ENCODE data around the gene RALGAPA1. TPM values are rescaled to one million over a fixed set of nuclear protein-coding genes. Genes with fewer than 3 reads are reported as not detected.
"Not testable (repeated sequence)": the region's sequence is repeated elsewhere in the genome, so short reads cannot be mapped to it uniquely, and the experiment has no call there.

The RALGAPA1 gene
- total and polyA plus RNA-seq, 2 donors (not counting 1 experiment from before 2014, with no cell fraction given), result 17.3 to 94.0 TPM

DNA sequence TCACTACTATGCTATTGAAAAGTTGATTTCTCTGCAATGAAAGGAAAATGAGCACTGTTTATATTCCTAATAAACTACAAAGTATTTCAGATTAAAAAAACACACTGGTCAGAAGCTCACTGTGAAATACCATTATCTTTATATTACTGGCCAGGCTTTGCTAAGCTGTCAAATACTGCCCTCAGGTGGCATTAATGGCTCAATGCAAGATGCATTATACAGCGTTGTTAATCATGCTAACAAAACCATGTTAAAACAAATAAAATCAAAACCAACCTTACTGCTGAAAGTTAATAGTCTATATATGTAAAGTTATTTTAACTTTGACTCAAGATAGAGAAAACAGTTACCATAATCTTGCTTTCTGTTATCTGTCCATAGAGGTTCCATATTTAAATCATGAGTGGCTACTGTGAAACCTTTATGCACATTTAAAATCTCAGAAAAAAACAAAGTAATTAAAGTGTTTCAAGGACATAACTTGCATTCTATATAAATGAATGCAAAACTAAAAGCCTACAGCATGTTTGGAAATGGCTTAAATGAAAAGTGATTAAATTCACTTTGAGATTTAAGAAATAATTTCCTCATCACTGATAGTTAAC lies 121.7 kb downstream of the RALGAPA1 start:
- ATAC-seq (ENCODE audit: low read depth) (peak; percentile 51), DNase-seq (peak; percentile 30)
- no peaks in the 10 kb centered on the region for H3K9me3 ChIP-seq (ENCODE audit: control extremely low read depth in 1 of 3, control insufficient read depth in 2 of 3, insufficient read depth in 1 of 3, low read length in 2 of 3)
- no peak overlapping the region for H3K27ac ChIP-seq (ENCODE audit: low read length in 2 of 2)
- ChIA-PET CTCF (interaction anchor here (0.5 to 3.3 kb wide), 19 partner anchors 9 to 1165 kb away, joined by 3 to 28 read pairs (median 4); no protein-coding TSS in a partner anchor), POLR2A (no interaction called here)
- peaks cover 0 to 33% of the 10 kb centered on the region in 2 experiments for H3K36me3 ChIP-seq (replicated peaks in 1 of 2; ENCODE audit: control extremely low read depth in 1 of 2, control insufficient read depth in 1 of 2, extremely low read depth in 1 of 2, insufficient read depth in 2 of 2, low read length in 1 of 2)
- H3K4me2 ChIP-seq (replicated peaks; ENCODE audit: low read depth, low read length, poor library complexity, severe bottlenecking), result no peak overlapping the region
- peaks cover 6% of the 10 kb centered on the region for H3K4me1 Mint-ChIP-seq
- no peak overlapping the region for H3K27ac Mint-ChIP-seq
- no peaks in the 10 kb centered on the region for H3K27me3 ChIP-seq (replicated peaks in 1 of 4; ENCODE audit: control extremely low read depth in 1 of 4, control insufficient read depth in 3 of 4, insufficient read depth in 4 of 4, low read length in 3 of 4)
- no peak for TF ChIP-seq EZH2 (IDR thresholded peaks at IDR 0.05; ENCODE audit: borderline replicate concordance, insufficient read depth, low read depth, low read length, poor library complexity, severe bottlenecking)
- TF ChIP-seq, protein P1, sequence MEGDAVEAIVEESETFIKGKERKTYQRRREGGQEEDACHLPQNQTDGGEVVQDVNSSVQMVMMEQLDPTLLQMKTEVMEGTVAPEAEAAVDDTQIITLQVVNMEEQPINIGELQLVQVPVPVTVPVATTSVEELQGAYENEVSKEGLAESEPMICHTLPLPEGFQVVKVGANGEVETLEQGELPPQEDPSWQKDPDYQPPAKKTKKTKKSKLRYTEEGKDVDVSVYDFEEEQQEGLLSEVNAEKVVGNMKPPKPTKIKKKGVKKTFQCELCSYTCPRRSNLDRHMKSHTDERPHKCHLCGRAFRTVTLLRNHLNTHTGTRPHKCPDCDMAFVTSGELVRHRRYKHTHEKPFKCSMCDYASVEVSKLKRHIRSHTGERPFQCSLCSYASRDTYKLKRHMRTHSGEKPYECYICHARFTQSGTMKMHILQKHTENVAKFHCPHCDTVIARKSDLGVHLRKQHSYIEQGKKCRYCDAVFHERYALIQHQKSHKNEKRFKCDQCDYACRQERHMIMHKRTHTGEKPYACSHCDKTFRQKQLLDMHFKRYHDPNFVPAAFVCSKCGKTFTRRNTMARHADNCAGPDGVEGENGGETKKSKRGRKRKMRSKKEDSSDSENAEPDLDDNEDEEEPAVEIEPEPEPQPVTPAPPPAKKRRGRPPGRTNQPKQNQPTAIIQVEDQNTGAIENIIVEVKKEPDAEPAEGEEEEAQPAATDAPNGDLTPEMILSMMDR (IDR thresholded peaks at IDR 0.05), result peak; percentile 83
- no CpG with 5 or more reads among the region's 1 CpG for WGBS (ENCODE audit: insufficient coverage)
- no peak overlapping the region for H2AFZ ChIP-seq (ENCODE audit: insufficient read depth, low read depth, low read length, poor library complexity, severe bottlenecking)
- H3K79me2 ChIP-seq (ENCODE audit: control insufficient read depth, insufficient read depth, low read length), result no peaks in the 10 kb centered on the region
- H3K9ac ChIP-seq (ENCODE audit: low read length), result no peak overlapping the region
- intact Hi-C loops (cut with micrococcal nuclease), result loop anchor here (1.0 to 10.0 kb wide), 4 partner anchors 117 to 693 kb away; partner anchors contain the start of gene RALGAPA1
- peaks cover 0 to 3% of the 10 kb centered on the region in 2 donors for H3K4me1 ChIP-seq (ENCODE audit: control insufficient read depth in 2 of 2, insufficient read depth in 2 of 2, low read length in 2 of 2)
- H3K9me3 Mint-ChIP-seq (ENCODE audit: insufficient read depth), result no peaks in the 10 kb centered on the region
- H3K4me3 ChIP-seq (ENCODE audit: control extremely low read depth in 1 of 5, extremely low read depth in 1 of 5, insufficient read depth in 1 of 5, low read depth in 2 of 5, low read length in 4 of 5), result no peak overlapping the region
- H3K4me3 Mint-ChIP-seq, result no peak overlapping the region
- H3K27me3 Mint-ChIP-seq, result no peaks in the 10 kb centered on the region
- no peaks in the 10 kb centered on the region for H4K20me1 ChIP-seq (ENCODE audit: control insufficient read depth, insufficient read depth, low read length, poor library complexity, severe bottlenecking)

DNA sequence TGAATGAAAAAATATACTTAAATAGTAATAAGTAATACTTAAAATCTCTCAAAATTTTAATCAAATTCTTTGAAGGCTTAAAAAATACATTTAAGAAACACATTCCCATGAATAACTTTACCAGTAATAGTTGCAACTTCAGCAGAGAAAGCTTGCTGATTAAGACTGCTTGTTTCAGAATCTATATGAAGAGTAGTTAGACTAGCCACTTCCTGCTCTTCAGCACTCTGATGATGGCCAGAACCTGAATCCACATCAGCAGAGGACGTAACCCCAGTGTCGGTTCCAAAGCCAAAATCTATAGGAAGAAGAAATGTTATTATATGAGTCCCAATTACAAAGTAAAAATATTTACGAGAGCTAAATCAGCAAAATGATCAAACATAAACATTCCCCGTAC lies 125.4 kb downstream of the RALGAPA1 start:
- H3K79me2 ChIP-seq (ENCODE audit: control insufficient read depth, insufficient read depth, low read length); DNase-seq; H3K27me3 Mint-ChIP-seq; H3K4me2 ChIP-seq (replicated peaks; ENCODE audit: low read depth, low read length, poor library complexity, severe bottlenecking); H3K27ac Mint-ChIP-seq; H3K4me1 ChIP-seq (ENCODE audit: control insufficient read depth in 2 of 2, insufficient read depth in 2 of 2, low read length in 2 of 2); H3K27ac ChIP-seq (ENCODE audit: low read length in 2 of 2); H3K4me1 Mint-ChIP-seq; H3K9me3 ChIP-seq (ENCODE audit: control extremely low read depth in 1 of 3, control insufficient read depth in 2 of 3, insufficient read depth in 1 of 3, low read length in 2 of 3); H3K27me3 ChIP-seq (replicated peaks in 1 of 4; ENCODE audit: control extremely low read depth in 1 of 4, control insufficient read depth in 3 of 4, insufficient read depth in 4 of 4, low read length in 3 of 4); H4K20me1 ChIP-seq (ENCODE audit: control insufficient read depth, insufficient read depth, low read length, poor library complexity, severe bottlenecking); CTCF ChIA-PET; ATAC-seq (ENCODE audit: low read depth); H3K4me3 Mint-ChIP-seq; POLR2A ChIA-PET; H3K9me3 Mint-ChIP-seq (ENCODE audit: insufficient read depth); H3K4me3 ChIP-seq (ENCODE audit: control extremely low read depth in 1 of 5, extremely low read depth in 1 of 5, insufficient read depth in 1 of 5, low read depth in 2 of 5, low read length in 4 of 5); H2AFZ ChIP-seq (ENCODE audit: insufficient read depth, low read depth, low read length, poor library complexity, severe bottlenecking); H3K9ac ChIP-seq (ENCODE audit: low read length): not testable (repeated sequence)
- WGBS (ENCODE audit: insufficient coverage), result no CpG with 5 or more reads among the region's 4 CpGs
- intact Hi-C loops (cut with micrococcal nuclease), result loop anchor here (10.0 kb wide), 2 partner anchors 121 to 689 kb away; partner anchors contain the start of gene RALGAPA1
- H3K36me3 ChIP-seq (replicated peaks in 1 of 2; ENCODE audit: control extremely low read depth in 1 of 2, control insufficient read depth in 1 of 2, extremely low read depth in 1 of 2, insufficient read depth in 2 of 2, low read length in 1 of 2), result peaks cover 2 to 32% of the 10 kb centered on the region in 2 experiments
